ENCODE data around the gene BORCS6. TPM values are rescaled to one million over a fixed set of nuclear protein-coding genes. Genes with fewer than 3 reads are reported as not detected.

BORCS6 gene
- total RNA-seq, 1 donor from 2014 or later, result 0.71 TPM

GRCh38 chr17:8153525-8153956, 36.4 kb downstream of the BORCS6 start:
- TF ChIP-seq, protein P1, sequence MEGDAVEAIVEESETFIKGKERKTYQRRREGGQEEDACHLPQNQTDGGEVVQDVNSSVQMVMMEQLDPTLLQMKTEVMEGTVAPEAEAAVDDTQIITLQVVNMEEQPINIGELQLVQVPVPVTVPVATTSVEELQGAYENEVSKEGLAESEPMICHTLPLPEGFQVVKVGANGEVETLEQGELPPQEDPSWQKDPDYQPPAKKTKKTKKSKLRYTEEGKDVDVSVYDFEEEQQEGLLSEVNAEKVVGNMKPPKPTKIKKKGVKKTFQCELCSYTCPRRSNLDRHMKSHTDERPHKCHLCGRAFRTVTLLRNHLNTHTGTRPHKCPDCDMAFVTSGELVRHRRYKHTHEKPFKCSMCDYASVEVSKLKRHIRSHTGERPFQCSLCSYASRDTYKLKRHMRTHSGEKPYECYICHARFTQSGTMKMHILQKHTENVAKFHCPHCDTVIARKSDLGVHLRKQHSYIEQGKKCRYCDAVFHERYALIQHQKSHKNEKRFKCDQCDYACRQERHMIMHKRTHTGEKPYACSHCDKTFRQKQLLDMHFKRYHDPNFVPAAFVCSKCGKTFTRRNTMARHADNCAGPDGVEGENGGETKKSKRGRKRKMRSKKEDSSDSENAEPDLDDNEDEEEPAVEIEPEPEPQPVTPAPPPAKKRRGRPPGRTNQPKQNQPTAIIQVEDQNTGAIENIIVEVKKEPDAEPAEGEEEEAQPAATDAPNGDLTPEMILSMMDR (IDR thresholded peaks at IDR 0.05), result no peak
- TF ChIP-seq EZH2phosphoT487 (IDR thresholded peaks at IDR 0.05) (no peak), EZH2 (IDR thresholded peaks at IDR 0.05) (no peak)
- Histone ChIP-seq H3K4me2 (peak overlapping the region; percentile 80), H3K9ac (no peak overlapping the region), H3K79me2 (ENCODE audit: low read depth) (no peaks in the 10 kb centered on the region), H3K27me3 (no peaks in the 10 kb centered on the region), H3K9me3 (ENCODE audit: low read depth) (no peaks in the 10 kb centered on the region), H3K4me1 (peaks cover 18% of the 10 kb centered on the region), H3K36me3 (no peaks in the 10 kb centered on the region), H3K27ac (peak overlapping the region; percentile 8), H3F3A (ENCODE audit: low read depth) (peaks cover 61% of the 10 kb centered on the region), H3K4me3 (peak overlapping the region; percentile 46), H4K20me1 (ENCODE audit: low read depth) (peaks cover 23% of the 10 kb centered on the region), H2AFZ (replicated peaks) (no peak overlapping the region)
- Mint-ChIP-seq H3K27me3 (ENCODE audit: insufficient read depth, low read depth) (peaks cover 13% of the 10 kb centered on the region), H3K4me1 (peaks cover 21% of the 10 kb centered on the region), H3K9me3 (no peaks in the 10 kb centered on the region), H3K27ac (peak overlapping the region; percentile 96), H3K36me3 (no peaks in the 10 kb centered on the region), H3K4me3 (no peak overlapping the region)
- DNase-seq (ENCODE audit: low spot score), result peak; percentile 41

DNA sequence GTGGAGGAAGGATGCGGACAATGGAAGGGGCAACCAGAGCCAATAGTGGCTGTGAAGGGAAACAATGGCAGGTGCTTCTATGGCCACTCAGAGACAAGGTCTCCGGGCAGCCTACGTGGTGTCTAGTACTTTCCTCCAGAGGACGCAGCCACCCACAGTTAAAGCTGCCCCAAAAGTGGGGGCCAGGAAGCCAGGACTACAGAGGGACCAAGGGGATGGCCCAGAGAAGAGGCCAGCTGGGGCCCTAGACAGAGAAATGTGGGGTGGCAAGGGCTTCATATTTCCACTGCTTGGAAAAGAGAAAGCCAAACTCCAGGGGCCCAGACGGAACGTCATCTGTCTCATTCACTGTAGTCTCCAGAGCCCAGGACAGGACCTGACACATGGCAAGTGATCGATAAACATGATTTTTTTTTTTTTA, 36.9 kb downstream of the BORCS6 start:
- no peak overlapping the region for H3K4me3 ChIP-seq

DNA sequence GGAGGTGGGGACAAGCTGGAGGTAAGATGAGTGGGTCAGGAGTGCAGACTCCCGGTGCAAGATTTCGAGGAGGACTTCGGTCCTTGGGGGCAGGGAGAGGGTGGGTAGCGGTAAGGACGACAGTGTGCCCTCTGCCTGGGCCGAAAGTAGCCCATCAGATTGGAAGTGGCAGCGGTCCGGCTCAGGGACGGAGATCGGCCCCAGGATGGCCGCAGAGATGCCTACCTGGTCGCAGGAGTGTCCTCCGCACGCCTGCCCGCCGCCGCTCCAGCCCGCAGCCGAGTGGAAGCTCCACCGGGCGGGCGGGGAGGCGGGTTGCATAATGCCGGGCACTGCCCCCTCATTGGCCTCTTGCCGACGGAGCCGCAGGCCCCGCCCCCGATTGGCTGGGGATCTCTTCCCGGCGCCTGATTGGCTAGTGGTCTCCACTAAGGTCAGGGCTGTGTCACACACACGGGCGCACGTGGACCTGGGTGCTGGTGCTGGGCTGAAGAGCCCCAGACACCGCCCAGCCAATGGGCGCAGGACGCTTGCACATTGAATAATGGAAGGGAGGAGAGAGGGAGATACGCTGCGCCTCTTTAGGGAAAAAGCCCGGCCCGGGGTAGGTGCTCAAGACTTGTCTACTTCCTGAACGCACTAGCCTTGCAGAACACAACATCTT, 37.7 kb downstream of the BORCS6 start, which contains the start of gene PER1:
PER1 (minus strand) TSS at position 293 of the 664 bp plus-strand sequence. CDS start 1,698 bp downstream, outside the sequence.
- Mint-ChIP-seq H3K36me3 (no peaks in the 10 kb centered on the region), H3K27me3 (ENCODE audit: insufficient read depth, low read depth) (peaks cover 13% of the 10 kb centered on the region), H3K27ac (peak within 1 kb of the TSS; percentile 96), H3K9me3 (no peaks in the 10 kb centered on the region), H3K4me1 (peaks cover 21% of the 10 kb centered on the region), H3K4me3 (no peak within 1 kb of the TSS)
- Histone ChIP-seq H4K20me1 (ENCODE audit: low read depth) (peaks cover 18% of the 10 kb centered on the region), H3K79me2 (ENCODE audit: low read depth) (no peaks in the 10 kb centered on the region), H3K27me3 (no peaks in the 10 kb centered on the region), H3K4me1 (peaks cover 18% of the 10 kb centered on the region), H3K9ac (peak within 1 kb of the TSS; percentile 18), H3K4me2 (peak within 1 kb of the TSS; percentile 92), H2AFZ (replicated peaks) (no peak within 1 kb of the TSS), H3K9me3 (ENCODE audit: low read depth) (no peaks in the 10 kb centered on the region), H3K4me3 (peak within 1 kb of the TSS; percentile 69), H3F3A (ENCODE audit: low read depth) (peaks cover 48% of the 10 kb centered on the region), H3K36me3 (no peaks in the 10 kb centered on the region), H3K27ac (no peak within 1 kb of the TSS)
- peak; percentile 96 for DNase-seq (ENCODE audit: low spot score)
- TF ChIP-seq, protein P1 (IDR thresholded peaks at IDR 0.05), result no peak
- TF ChIP-seq EZH2 (IDR thresholded peaks at IDR 0.05), result no peak

More for the DNA sequence above, 36.9 kb downstream of the BORCS6 start:
- Histone ChIP-seq H4K20me1 (ENCODE audit: low read depth) (peaks cover 18% of the 10 kb centered on the region), H3K4me1 (peaks cover 18% of the 10 kb centered on the region), H3K9me3 (ENCODE audit: low read depth) (no peaks in the 10 kb centered on the region), H3F3A (ENCODE audit: low read depth) (peaks cover 56% of the 10 kb centered on the region), H3K27me3 (no peaks in the 10 kb centered on the region), H3K27ac (no peak overlapping the region), H3K36me3 (no peaks in the 10 kb centered on the region), H2AFZ (replicated peaks) (no peak overlapping the region), H3K9ac (no peak overlapping the region), H3K4me2 (peak overlapping the region; percentile 92), H3K79me2 (ENCODE audit: low read depth) (no peaks in the 10 kb centered on the region)
- no peak for DNase-seq (ENCODE audit: low spot score)
- Mint-ChIP-seq H3K4me3 (no peak overlapping the region), H3K27ac (peak overlapping the region; percentile 96), H3K9me3 (no peaks in the 10 kb centered on the region), H3K27me3 (ENCODE audit: insufficient read depth, low read depth) (peaks cover 13% of the 10 kb centered on the region), H3K36me3 (no peaks in the 10 kb centered on the region), H3K4me1 (peaks cover 21% of the 10 kb centered on the region)
- TF ChIP-seq, protein P1 (IDR thresholded peaks at IDR 0.05), result no peak
- TF ChIP-seq EZH2 (IDR thresholded peaks at IDR 0.05), result no peak
- no peak for TF ChIP-seq EZH2phosphoT487 (IDR thresholded peaks at IDR 0.05)

Measured in neural progenitor cell (in vitro differentiated cells).